ENCODE measurements around the gene GPR141. TPM values are rescaled to one million over a fixed set of nuclear protein-coding genes. Genes with fewer than 3 reads are reported as not detected.

The GPR141 gene
- not detected in 5 replicates for total RNA-seq (2022; extraction: Qiagen RNA extraction; ENCODE audit: low read depth)

DNA sequence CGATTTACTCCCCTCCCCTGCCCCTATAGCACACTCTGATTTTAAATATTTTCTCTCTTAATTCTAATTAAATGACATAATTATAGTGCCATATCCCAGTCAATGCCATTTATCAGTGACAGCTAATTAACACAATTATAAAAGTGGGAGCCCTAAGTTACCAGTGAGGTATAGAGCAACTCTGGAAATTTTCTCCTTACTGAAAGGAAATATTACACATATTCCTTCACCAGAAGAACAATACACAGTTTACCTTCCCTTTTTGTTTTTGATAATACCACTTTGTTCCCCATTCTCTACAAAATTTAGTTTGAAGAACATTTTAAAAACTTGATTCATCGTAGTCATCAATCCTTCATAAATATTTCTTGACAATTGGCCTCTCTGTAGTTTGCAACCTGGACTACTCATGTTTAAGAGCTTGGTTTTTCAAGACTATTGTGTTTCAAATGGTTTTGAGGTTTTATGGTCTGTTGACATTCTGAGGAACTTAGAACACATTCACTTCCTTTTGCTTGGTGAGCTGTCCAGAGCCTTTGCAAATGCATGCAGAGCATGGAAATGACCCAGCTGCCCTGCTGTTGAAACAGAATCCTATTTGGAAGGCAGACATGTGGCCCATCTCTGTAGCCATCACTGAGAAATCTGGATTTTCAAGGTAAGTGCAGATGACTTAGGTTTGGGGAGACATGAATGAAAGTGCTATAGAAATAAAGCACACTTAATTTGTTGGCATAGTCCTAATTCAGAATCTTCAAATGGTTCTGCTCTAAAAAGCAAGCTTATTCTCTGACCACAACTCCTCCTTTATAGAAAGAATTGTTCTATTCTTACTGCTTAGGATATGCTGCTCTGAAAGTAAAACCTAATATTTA lies at the start of gene GPR141:
Gene GPR141, plus strand, starts transcription at position 521 of the 875 bp plus-strand sequence. CDS start 56,628 bp downstream, outside the sequence.

Other genes with a start within 250 kb of the GPR141 start
- 1.4 to 2.5 TPM (median 2.0 TPM) in 5 replicates for gene ELMO1, start 234.9 kb upstream of the GPR141 start, total RNA-seq (2022; extraction: Qiagen RNA extraction; ENCODE audit: low read depth)
- not detected in 5 replicates for gene NME8, start 164.8 kb downstream of the GPR141 start, total RNA-seq (2022; extraction: Qiagen RNA extraction; ENCODE audit: low read depth)
- gene SFRP4, start 233.1 kb downstream of the GPR141 start, total RNA-seq (2022; extraction: Qiagen RNA extraction; ENCODE audit: low read depth): 2.8 to 4.8 TPM (median 3.6 TPM) in 5 replicates
- gene EPDR1, start 236.9 kb downstream of the GPR141 start, total RNA-seq (2022; extraction: Qiagen RNA extraction; ENCODE audit: low read depth): 69.7 to 80.3 TPM (median 75.1 TPM) in 5 replicates